DMS79 (cell line): ENCODE results near the gene LILRB2.
"Not testable (repeated sequence)": the region's sequence is repeated elsewhere in the genome, so short reads cannot be mapped to it uniquely, and the experiment has no call there.

Source experiments
- DNase-seq: peaks from one replicate; lab custom pipeline; 2025; lab: John Stamatoyannopoulos, UW

LILRB2 gene

DNA sequence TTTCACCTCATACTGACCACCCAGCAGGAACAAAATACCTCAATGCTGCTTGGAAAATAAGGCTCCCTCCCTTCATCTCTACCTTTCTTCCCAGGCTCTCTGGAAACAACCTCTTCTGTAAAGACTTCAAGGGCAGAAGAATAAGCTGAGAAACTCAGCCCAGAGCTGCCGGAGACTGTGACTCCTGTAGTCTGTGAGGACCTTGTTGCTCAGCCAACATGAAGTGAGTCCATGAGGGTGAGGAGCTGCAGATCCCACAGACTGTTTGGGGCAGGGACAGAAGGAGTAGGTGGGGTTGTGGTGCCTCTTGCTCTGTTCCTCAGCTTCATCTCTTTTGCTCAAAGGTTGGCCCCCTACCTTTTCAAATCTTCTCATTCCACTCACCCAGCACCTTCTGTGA, 24.2 kb upstream of the LILRB2 start:
- DNase-seq = no peak

DNA sequence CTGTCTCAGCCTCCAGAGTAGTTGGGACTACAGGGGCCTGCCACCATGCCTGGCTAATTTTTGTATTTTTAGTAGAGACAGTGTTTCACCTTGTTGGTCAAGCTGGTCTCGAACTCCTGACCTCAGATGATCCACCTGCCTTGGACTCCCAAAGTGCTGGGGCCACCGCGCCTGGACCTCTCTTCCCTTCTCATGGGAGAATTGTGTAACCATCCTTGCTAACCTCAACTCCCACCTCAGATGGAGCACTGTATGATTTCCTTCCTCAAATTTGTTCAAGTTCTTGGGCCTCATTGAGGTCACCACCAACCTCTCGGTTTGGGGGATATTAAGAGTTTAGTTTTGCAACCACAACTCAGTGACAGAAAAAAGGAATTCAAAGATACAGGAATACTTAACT, 21.3 kb upstream of the LILRB2 start:
- DNase-seq = no peak

DNA sequence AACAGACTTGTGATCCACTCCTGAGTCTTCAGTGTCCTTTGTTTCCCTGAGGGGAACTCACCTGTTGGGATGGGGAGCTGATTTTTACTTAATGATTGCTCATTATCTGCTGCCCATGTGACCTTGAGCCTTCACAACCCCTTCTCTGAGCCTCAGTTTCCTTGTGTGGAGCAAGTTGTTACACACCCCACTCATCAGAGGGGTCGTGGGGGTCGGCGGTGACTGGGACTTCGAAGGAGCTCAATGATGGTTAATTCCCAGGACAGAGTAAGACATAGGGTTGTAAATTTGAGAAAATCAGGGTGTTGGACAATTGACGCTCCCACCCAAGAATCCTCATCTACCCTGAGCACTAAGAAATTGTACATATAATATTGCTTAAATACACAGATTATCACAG, 18.6 kb upstream of the LILRB2 start:
- no peak for DNase-seq

DNA sequence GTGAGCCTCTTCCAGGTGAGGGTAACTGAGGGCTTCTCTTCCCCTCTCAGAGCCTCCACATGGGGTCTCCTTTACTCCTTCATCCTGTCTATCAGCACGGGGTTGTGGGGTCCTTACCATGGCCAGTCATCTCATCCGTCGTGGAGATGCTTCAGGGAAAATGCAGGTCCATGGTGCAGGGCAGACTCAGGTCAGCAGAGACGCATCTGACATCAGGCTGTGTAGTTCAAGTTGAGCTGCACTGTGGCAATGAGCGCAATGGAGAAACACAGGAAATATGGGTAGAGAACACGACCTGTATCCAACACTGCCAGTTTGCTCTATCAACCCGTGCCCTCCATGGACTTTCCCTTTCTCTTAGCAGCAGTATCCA, 18.2 kb upstream of the LILRB2 start:
- DNase-seq = no peak

DNA sequence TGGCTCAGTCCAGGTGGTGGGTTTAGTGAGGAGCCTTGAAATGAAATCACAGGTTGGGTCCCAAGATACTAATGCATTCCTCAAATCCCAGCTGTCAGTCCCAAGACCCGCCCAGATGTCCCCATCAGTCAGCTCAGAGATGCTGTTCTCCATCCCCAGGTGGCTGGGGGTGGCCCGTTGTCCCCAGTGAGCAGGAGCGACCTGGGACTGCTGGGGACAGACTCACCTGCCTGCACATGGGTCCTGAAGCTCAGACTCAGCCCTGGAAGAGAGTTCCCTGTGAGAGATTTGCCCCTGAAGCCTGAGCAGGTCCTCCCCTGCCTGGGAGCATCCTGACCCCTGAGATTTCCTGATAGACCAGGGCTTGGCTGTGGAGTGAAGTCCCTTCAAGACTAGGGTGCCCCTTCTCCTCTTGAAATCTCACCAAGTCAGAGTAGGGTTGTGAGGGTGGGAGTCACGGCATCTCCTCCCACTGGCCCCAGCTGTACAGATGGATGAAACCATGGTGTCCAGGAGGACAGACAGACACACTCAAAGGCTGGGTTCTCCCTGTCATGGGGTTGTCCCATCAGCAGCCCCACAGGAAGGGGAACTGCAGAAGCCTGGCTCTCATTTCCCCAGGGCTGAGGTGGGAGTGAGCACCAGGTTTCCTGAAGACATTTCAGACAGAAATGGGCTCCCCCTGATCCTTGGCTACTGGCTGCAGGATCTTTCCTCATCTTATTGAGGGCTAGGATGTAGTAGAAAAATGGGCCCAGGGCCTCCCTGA, 17.6 kb upstream of the LILRB2 start:
- no peak for DNase-seq

DNA sequence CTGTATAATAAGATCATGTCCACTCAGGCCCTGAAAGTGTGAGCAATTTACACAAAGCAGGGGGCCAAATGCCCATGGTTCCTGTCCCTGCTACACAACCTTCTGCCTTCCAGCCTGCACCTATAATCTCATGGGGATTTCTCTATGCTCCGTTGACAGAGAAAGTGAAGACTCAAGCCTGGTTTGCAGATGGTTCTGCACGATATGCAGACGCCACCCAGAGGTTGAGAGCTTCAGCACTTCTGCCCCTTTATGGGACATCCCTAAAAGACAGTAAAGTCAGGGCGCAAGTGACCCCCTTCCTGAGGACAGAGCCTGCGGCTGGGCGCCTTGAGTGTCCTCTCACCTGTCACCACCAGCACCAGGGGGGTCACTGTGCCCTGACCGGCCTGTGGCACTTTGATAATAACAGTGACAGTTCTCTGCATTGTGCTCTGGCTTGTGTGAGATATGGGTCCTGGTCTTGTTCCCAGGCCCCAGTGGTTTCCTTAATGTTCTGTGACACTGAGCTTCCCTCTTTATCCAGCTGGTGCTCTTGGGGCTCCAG, 16.9 kb upstream of the LILRB2 start:
- no peak for DNase-seq

DNA sequence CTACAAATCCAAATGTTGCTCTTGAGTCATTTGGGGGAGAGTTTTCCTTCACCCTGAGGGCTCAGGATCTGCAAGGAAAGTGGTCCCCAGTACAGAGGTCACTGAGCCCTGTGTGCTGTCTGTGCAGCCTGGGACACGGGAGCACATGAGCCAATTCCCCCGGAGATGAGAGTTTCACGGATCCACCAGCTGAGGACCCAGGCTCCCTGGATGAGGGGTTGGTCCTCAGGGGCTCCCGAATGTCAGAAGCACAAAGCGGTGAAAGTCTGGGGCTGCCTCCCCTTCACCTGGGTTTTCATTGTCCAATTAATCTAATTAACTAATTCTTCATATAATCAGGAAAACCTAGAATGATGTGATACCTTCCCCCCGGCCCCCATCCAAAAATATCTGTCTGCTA, 13.6 kb upstream of the LILRB2 start:
- no peak for DNase-seq

DNA sequence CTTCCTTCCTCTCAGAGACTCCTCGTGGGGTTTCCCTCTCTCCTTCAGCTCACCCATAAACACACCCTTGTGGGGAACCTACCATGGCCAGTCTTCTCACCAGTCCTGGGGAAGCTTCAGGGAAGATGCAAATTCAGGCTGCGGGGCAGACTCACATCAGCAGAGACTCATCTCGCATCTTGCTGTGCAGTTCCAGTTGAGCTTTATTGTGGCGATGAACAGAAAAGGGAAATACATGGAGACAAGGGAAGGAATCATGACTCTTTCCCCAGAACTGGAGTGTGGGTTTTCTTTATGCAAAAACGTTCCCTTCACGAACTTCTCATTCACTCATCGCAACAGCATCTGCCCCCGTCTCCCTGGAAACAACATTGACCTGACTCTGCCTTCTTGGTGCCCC, 8.2 kb upstream of the LILRB2 start:
- DNase-seq = not testable (repeated sequence)

DNA sequence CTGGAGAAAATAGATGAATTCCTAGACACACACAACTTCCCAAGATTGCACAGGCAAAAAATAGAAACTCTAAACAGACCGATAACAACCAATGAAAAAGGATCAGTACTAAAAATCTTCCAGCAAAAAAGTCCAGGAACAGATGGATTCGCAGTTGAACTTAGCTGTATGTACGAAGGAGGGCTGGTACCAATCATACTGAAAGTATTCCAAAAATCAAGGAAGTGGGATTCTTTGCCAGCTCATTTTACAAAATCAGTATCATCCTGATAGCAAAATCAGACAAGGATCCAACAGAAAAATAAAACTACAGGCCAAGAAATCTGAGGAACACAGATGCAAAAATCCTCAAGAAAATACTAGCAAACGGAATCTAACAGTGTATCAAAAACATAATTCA, 6.5 kb upstream of the LILRB2 start:
- no peak for DNase-seq

DNA sequence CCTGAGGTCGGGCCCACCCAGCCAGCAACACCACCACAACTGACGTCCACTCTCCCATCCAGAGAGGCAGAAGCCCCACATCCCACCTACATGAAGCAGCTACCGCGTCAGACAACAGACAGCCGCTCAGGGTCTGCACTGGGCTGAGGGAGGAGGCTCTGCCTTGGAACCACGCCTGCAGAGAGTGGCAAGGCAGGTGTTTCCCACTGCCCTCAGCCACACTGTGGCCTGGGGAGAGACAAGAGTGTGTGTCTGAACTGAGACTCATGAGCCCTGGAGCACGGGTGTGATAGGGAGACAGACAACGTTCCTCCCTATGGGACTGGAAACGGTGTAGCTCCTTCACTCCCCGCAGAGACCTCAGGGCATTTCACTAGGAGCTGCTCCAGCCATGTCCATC, 5.4 kb upstream of the LILRB2 start:
- DNase-seq = not testable (repeated sequence)

DNA sequence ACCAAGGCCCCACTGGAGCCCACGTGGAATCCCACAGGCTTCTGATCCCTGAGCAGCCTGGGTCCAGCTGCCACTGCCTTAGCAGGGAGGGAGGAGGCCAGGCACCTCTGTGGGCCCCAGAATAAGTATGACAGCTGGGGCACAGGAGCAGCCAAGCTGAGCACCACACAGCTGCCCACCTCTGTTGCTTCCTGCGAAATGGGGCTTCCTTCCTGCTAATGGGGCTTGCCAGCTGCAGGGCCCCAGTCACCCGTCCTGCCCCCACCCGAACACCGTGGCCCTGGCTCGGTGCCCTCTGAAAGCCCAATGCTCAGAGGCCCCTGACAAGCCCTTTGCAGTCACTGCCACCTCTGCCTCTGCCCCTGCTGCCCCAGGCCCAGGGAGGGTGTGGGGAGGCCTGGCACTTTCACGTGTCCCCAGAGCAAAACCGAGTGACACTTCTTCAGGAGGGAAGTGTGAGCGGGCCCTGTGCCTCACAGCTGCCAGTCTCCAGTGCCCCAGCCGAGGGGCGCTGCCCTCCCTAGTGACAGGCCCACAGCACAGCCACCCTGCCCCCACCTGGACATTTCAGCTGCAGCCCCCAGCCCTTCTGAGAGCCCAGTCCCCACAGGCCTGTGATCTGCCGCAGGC, 4.6 kb upstream of the LILRB2 start:
- not testable (repeated sequence) for DNase-seq

DNA sequence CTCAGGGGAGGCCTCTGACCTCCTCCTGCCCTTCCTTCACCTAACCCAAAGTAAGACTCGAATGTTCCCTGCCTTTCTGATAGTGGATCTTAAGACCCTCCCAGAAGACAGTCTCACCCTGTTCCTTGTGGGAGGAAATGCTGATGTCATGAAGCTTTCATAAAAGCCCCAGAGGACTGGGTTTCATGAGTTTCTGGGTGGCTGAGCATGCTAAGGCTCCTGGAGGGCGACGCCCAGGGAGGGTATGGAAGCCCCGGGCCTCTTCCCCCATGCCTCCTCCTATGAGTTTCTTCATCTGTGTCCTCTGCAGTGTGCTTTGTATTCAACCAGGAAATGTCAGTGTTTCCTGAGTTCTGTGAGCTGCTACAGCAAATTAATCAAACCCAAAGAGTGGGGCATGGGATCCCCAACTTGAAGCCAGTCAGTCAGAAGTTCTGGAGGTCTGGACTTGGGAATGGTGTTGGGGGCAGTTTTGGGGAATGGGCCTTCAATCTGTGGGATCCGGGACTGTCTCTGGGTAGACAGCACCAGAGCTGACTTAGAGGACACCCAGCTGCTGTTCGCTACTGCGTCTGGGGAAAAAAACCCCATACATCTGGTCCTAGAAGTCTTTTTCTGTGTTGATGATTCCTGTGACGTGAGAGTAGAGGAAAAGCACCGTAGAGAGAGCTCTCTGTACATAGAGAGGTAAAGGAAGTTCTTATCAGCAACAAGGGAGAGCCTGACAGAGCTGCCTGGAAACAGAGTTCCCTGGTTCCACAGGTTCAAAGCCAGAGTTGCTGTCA, 2.0 kb upstream of the LILRB2 start:
- no peak for DNase-seq

DNA sequence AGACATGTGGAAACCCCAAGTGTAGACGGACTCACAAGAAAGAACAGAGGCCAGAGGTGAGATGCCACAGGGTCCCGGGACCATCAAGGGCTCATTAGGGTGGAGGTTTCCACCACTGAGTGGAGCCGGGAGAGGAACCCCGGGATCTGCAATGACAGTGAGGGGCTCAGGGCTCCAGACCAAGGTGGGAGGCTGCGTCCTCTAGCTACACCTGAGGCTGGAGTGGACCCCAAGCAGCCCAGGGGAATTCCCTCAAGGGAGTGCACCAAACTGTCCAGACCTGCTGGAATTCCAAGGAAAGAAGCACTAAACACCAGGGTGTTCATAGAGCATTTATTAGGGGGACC, 792 bp upstream of the LILRB2 start:
- not testable (repeated sequence) for DNase-seq

DNA sequence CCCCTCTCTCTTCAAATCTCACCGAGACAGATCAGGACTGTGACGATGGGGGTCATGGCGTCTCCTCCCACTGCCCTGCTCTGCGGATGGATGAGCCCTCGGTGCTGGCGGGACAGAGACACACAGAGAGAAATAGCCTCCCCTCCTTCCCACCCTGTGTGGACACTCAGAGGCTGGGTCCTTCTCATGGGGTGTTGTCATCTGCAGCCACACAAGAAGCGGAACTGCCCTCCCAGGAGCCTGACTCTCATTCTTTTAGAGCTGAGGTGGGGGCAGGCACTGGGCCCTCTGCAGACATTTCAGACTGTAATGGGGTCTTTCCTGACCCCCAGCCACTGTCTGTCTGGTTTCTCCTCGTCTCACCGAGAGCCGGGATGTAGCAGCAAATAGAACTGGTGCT, 469 bp downstream of the LILRB2 start:
- DNase-seq = not testable (repeated sequence)

DNA sequence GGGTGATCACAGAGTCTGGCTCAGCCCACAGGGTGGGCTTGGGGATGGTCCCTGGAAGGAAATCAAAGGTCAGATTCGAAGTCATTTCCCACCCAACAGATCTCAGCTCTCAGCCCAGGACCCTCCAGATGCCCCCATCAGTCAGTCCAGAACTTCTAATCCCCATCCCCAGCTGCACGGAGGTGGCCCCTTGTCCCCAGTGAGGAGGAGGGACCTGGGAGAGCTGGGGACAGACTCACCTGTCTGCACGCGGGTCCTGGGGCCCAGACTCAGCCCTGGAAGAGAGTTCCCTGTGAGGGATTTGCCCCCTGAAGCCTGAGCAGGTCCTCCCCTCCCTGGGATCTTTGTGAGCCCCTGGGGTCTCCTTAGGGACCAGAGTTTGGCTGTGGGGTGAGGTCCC, 885 bp downstream of the LILRB2 start:
- not testable (repeated sequence) for DNase-seq

DNA sequence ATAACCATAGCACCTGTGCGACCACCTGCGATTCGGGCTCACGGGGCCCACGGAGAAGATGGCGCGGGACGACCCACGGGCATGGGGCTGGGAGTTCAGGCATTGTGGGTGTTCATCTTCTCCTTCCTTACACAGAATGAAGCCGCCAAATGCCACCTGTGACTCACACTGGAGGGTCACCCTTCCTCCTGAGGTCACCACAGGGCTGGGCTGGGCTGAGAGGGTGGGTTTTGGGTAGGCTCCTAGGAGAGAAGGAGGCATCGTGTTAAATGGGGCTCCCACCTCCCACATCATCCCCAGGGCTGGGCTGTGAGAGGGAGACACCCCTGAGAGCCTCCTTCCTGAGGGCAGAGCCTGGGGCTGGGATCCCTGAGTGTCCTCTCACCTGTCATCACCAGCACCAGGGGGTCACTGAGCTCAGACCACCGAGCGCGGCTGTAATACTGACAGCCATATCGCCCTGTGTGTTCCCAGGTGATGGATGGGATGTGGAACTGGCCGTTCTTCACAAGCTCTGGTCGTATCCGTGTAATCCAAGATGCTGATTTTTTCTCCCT, 1.4 kb downstream of the LILRB2 start:
- DNase-seq = no peak

DNA sequence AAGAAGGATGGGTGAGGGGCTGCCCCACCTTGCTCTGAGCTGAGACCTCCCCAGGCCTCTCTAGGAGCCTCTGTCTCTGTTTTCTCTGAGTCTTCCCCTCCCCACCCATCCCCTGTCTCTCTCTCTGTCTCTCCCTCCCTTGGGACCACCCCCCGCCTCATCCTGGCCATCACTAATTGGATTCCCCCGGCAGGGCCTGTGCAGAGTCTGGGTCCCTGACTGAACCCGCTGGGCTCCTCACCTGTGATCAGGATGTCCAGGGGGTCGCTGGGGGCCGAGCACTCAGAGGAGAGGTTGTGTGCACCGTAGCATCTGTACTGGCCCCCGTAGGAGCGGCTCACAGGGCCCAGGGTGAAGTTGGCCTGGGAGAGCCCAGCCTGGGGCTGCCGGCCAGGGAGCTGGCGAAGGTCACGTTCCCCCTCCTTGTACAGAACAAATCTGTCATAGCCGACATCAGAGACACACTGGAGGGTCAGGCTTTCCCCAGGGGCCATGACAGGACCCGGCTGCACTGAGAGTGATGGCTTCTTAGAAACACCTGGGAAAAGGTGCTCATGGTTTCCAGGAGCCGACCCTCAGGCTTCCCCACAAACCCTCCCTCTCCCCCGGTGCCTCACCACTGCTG, 2.2 kb downstream of the LILRB2 start:
- not testable (repeated sequence) for DNase-seq

DNA sequence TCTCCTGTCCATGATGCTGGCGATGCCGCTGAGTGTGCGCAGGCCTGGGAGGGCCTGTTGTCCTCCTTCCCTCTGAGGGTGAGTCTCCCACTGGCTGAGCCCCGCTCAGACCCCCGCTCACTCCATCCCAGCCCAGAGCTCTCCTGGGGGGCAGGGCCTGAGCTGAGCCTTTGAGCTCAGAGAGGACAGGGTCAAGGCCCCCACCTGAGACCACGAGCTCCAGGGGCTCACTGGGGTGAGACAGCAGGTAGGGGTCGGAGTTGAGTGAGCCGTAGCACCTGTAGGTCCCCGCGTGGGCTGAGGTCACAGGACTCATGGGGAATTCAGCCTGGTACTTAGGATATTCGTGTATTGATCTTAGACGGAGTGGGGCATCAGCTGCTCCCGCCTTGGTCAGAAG, 2.9 kb downstream of the LILRB2 start:
- DNase-seq = not testable (repeated sequence)

DNA sequence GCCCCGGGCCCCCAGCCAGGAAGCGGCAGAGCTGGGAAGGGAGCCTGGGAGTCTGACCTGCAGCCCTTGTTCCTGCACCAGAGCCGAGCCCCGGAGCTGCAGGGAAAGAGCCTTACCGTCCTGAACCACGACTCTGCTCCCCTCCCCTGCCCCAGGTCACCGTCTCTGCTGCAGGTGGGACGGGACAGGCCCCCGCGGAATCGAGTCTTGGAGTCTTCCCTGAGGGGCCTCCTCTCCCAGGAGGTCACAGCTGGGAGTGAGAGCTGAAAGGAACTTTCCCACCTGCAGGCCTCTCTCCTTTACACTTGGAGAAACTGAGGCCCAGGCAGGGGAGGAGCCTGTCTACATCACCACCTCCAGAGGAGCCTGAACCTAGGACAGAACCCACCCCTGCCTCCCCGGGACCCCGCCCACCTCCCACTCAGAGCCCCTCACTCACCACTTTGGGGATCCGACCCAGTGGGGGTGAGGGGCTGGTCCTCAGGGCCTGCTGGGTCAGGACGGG, 3.7 kb downstream of the LILRB2 start:
- not testable (repeated sequence) for DNase-seq

DNA sequence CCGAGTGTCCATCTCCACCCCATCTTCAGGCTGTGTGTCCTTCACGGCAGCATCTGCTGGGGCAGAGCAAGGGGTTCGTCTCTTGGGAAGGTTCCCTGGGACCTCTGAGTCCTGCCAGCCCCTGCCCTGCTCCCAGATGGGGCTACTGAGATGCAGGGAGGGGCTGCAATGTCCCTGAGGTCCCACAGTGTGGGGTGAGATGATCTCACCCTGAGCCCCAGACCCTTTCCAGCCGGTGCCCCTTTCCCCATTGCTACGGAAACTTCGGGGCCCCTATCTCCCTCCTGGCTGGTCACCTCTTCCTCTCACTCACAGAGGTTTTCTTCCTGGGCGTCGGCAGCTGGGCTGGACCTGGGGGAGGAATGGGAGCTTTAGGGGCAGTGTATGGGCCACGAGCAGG, 5.0 kb downstream of the LILRB2 start:
- no peak for DNase-seq

DNA sequence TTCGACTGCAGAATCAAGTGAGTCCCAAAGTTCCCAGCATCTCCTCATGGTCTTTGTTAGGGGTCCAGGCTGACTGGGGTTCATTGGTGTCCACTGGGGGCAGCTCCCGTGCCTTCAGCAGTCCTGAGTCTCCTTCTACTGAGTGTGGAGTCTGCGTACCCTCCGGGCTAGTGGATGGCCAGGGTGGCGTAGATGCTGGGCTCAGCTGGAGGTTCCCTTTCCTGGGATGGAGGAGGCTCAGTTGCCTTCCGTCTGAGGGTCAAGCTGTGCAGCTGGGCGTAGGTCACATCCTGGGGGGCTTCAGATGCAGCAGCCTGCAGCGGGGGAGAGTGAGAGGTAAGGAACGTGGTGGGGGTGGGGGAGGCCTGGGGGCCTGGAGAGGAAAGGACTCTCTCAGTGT, 6.4 kb downstream of the LILRB2 start:
- DNase-seq = not testable (repeated sequence)

DNA sequence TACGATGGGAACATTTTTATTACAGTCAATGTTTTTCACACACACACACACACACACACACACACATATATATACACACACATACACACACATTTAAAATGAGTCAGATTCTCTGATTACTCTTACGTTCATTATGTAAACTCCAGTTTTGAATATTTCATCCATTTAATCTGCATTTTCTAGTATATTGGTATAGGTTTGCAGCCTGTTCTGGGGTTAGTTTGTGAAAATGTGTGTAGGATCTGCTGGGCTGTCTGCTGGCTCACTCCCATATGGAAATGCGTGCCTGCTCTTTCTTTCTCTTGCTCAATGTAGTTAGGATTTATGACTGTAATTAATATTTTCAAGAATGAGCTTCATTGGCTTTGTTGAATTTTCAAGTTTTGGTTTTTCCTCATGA, 7.1 kb downstream of the LILRB2 start:
- DNase-seq = no peak
